B cell (primary cell): ENCODE data around the gene ST6GAL1. TPM values are rescaled to one million over a fixed set of nuclear protein-coding genes. Genes with fewer than 3 reads are reported as not detected.

Experiments
- ATAC-seq: fragments of 200-7000 bp; cut with Tn5 transposase; one replicate; pipeline ENCODE4 v1.10.0; 2021; ENCODE audit warnings: low read depth, mild to moderate bottlenecking, moderate number of reproducible peaks, moderate library complexity
- CTCF ChIA-PET: fragments of 350-600 bp; sonication (Branson Sonifier 250); formaldehyde crosslinking; loops from one replicate; lab custom pipeline; 2021; ENCODE audit warnings: antibody characterized with exemption, inconsistent platforms; lab: Charles Lee
- POLR2A ChIA-PET: fragments of 350-600 bp; sonication (Branson Sonifier 250); formaldehyde crosslinking; loops from one replicate; lab custom pipeline; 2021; ENCODE audit warnings: antibody characterized with exemption; lab: Charles Lee
- DNase-seq: peaks from one replicate; pipeline ENCODE4 v3.0.0; 2013
- H2AFZ ChIP-seq: 2 replicates; pipeline ENCODE4 v1.6.1; 2012; ENCODE audit warnings: mild to moderate bottlenecking, low read depth, low read length; ENCODE audit not compliant: insufficient read depth, poor library complexity, severe bottlenecking
- H3K27ac ChIP-seq, 2 donors: 1 replicate in 1 of 2; 2 replicates in 1 of 2; pipeline ENCODE4 v1.5.1; 2012 to 2013; ENCODE audit warnings: low read length in 2 of 2, mild to moderate bottlenecking in 2 of 2, moderate library complexity in 1 of 2
- H3K27me3 ChIP-seq, 4 experiments: fragments of 200-600 bp in 1 of 4; sonication (generic) in 1 of 4; replicated peaks in 1 of 4; 1 replicate in 2 of 4; 2 replicates in 2 of 4; pipeline versions ENCODE4 v1.6.1 to v1.7.0; 2013 to 2016; ENCODE audit warnings: low read length in 3 of 4, mild to moderate bottlenecking in 2 of 4, mixed read lengths in 1 of 4, moderate library complexity in 1 of 4; ENCODE audit not compliant: insufficient read depth in 4 of 4, control insufficient read depth in 3 of 4; ENCODE audit errors: control extremely low read depth in 1 of 4
- H3K36me3 ChIP-seq, 2 experiments: replicated peaks in 1 of 2; 1 replicate in 1 of 2; 2 replicates in 1 of 2; pipeline versions ENCODE4 v1.6.1 to v1.7.1; 2013; ENCODE audit warnings: low read length in 1 of 2; ENCODE audit not compliant: insufficient read depth in 2 of 2, control insufficient read depth in 1 of 2; ENCODE audit errors: control extremely low read depth in 1 of 2, extremely low read depth in 1 of 2
- H3K4me1 ChIP-seq, 2 donors: fragments of 200-600 bp in 1 of 2; sonication (generic) in 1 of 2; 1 replicate in 1 of 2; 2 replicates in 1 of 2; pipeline versions ENCODE4 v1.5.1 to v1.6.1; 2013 to 2017; ENCODE audit warnings: low read length in 2 of 2; ENCODE audit not compliant: control insufficient read depth in 2 of 2, insufficient read depth in 2 of 2
- H3K4me2 ChIP-seq: replicated peaks from 2 replicates; pipeline ENCODE3; 2012; ENCODE audit warnings: mild to moderate bottlenecking, low read depth, low read length; ENCODE audit not compliant: poor library complexity, severe bottlenecking
- H3K4me3 ChIP-seq, 5 experiments: fragments of 200-600 bp in 1 of 5; sonication (generic) in 1 of 5; 1 replicate in 3 of 5; 2 replicates in 2 of 5; pipeline versions ENCODE4 v1.5.1 to v1.7.0; 2011 to 2016; ENCODE audit warnings: low read length in 4 of 5, mild to moderate bottlenecking in 4 of 5, low read depth in 2 of 5, control low read depth in 1 of 5, moderate library complexity in 1 of 5; ENCODE audit not compliant: insufficient read depth in 1 of 5; ENCODE audit errors: control extremely low read depth in 1 of 5, extremely low read depth in 1 of 5
- H3K79me2 ChIP-seq: fragments of 200-600 bp; sonication (generic); one replicate; pipeline ENCODE4 v1.6.0; 2016; ENCODE audit warnings: low read length; ENCODE audit not compliant: control insufficient read depth, insufficient read depth
- H3K9ac ChIP-seq: fragments of 200-600 bp; sonication (generic); 2 replicates; pipeline ENCODE4 v1.6.1; 2017; ENCODE audit warnings: mild to moderate bottlenecking, low read length, moderate library complexity
- H3K9me3 ChIP-seq, 3 donors: one replicate each; pipeline versions ENCODE4 v1.6.1 to v1.7.1; 2013; ENCODE audit warnings: low read length in 2 of 3; ENCODE audit not compliant: control insufficient read depth in 2 of 3, insufficient read depth in 1 of 3; ENCODE audit errors: control extremely low read depth in 1 of 3
- H4K20me1 ChIP-seq: 2 replicates; pipeline ENCODE4 v1.6.0; 2012; ENCODE audit warnings: mild to moderate bottlenecking, low read length; ENCODE audit not compliant: insufficient read depth, control insufficient read depth, poor library complexity, severe bottlenecking
- H3K27ac Mint-ChIP-seq: one replicate; pipeline ENCODE4 v1.8.0; 2021; ENCODE audit warnings: mixed read lengths
- H3K27me3 Mint-ChIP-seq: one replicate; pipeline ENCODE4 v1.8.0; 2021; ENCODE audit warnings: mixed read lengths
- H3K4me1 Mint-ChIP-seq: one replicate; pipeline ENCODE4 v1.8.0; 2021; ENCODE audit warnings: mixed read lengths
- H3K4me3 Mint-ChIP-seq: one replicate; pipeline ENCODE4 v1.8.0; 2021; ENCODE audit warnings: mixed read lengths
- H3K9me3 Mint-ChIP-seq: one replicate; pipeline ENCODE4 v1.8.0; 2022; ENCODE audit warnings: mixed read lengths; ENCODE audit not compliant: insufficient read depth
- CTCF ChIP-seq: fragments of 200-600 bp; IDR thresholded peaks from one replicate; pipeline ENCODE4 v1.8.0; 2022; ENCODE audit warnings: antibody characterized with exemption, mild to moderate bottlenecking
- EZH2 ChIP-seq: IDR thresholded peaks from 2 replicates; pipeline ENCODE4 v1.6.1; 2012; ENCODE audit warnings: borderline replicate concordance, low read depth, mild to moderate bottlenecking, moderate library complexity, low read length; ENCODE audit not compliant: insufficient read depth, poor library complexity, severe bottlenecking
- WGBS: methylation state at CpG from one replicate; pipeline ENCODE4 v1.1.5; 2013; ENCODE audit warnings: missing lambda C conversion rate; ENCODE audit not compliant: insufficient coverage; 5-methylcytosine and 5-hydroxymethylcytosine counted together
- intact Hi-C: fragments of 100-400 bp; cut with micrococcal nuclease; formaldehyde crosslinking; loops from one replicate; pipeline ENCODE4 v1.10.0; 2022
- polyA plus RNA-seq: library from polyadenylated mRNA; depleted of rRNA; stranded (reverse); fragments of >200 nt; gene quantifications from 2 replicates; pipeline ENCODE4 v1.2.3, GENCODE V29; 2012
- total RNA-seq, 2 donors: library from RNA; stranded (reverse); fragments of 120-200 nt in 1 of 2; gene quantifications; 1 replicate in 1 of 2; 2 replicates in 1 of 2; pipeline versions ENCODE4 v1.2.3 to v1.2.4, GENCODE V29; 2013 to 2022

ST6GAL1 gene
- total and polyA plus RNA-seq, 2 donors (not counting 1 experiment from before 2014, with no cell fraction given): 174 to 563 TPM

- H2AFZ ChIP-seq: peak overlapping the region; percentile 23
- H4K20me1 ChIP-seq: peaks cover 54% of the 10 kb centered on the region
- H3K4me1 Mint-ChIP-seq: peaks cover 73% of the 10 kb centered on the region
- peak overlapping the region; percentile 11 to 71 for H3K27ac ChIP-seq
- DNase-seq: peak; percentile 61
- H3K79me2 ChIP-seq: peaks cover 93% of the 10 kb centered on the region
- no peak for TF ChIP-seq EZH2
- no peak for TF ChIP-seq CTCF
- peak overlapping the region; percentile 55 for H3K4me2 ChIP-seq
- intact Hi-C loops: loop anchor here (5.0 kb wide), 1 partner anchor 33 kb away; no protein-coding TSS in a partner anchor
- no peak overlapping the region for H3K9ac ChIP-seq
- peak overlapping the region; percentile 45 for H3K4me3 Mint-ChIP-seq
- no peaks in the 10 kb centered on the region for H3K9me3 ChIP-seq
- 100% methylated on average over 1 of the region's 3 CpGs for WGBS
- H3K27me3 Mint-ChIP-seq: no peaks in the 10 kb centered on the region
- no peaks in the 10 kb centered on the region for H3K27me3 ChIP-seq
- peaks cover 1% of the 10 kb centered on the region for H3K9me3 Mint-ChIP-seq
- H3K27ac Mint-ChIP-seq: peak overlapping the region; percentile 86
- peaks cover 0 to 42% of the 10 kb centered on the region in 2 experiments for H3K36me3 ChIP-seq
- no peak overlapping the region for H3K4me3 ChIP-seq
- ChIA-PET CTCF (interaction anchor here (0.7 to 3.0 kb wide), 8 partner anchors 28 to 957 kb away, joined by 3 to 16 read pairs (median 3); no protein-coding TSS in a partner anchor), POLR2A (interaction anchor here (0.6 to 1.6 kb wide), 4 partner anchors 10 to 1384 kb away, joined by 3 to 6 read pairs (median 4); no protein-coding TSS in a partner anchor)
- H3K4me1 ChIP-seq: peaks cover 33 to 40% of the 10 kb centered on the region in 2 donors
- ATAC-seq: peak; percentile 72
Measured at GRCh38 chr3:186959029-186959624, 28.8 kb downstream of the ST6GAL1 start.

- intact Hi-C loops: no loop called here
- H3K4me3 Mint-ChIP-seq: peak overlapping the region; percentile 53
- TF ChIP-seq CTCF: no peak
- TF ChIP-seq EZH2: no peak
- H3K27me3 Mint-ChIP-seq: no peaks in the 10 kb centered on the region
- Histone ChIP-seq H3K27ac (peak overlapping the region; percentile 11 to 71), H2AFZ (no peak overlapping the region), H3K79me2 (peaks cover 86% of the 10 kb centered on the region), H3K4me3 (no peak overlapping the region), H3K27me3 (no peaks in the 10 kb centered on the region), H3K4me2 (peak overlapping the region; percentile 55), H3K4me1 (peaks cover 25 to 44% of the 10 kb centered on the region in 2 donors), H3K9ac (no peak overlapping the region), H3K9me3 (no peaks in the 10 kb centered on the region), H3K36me3 (peaks cover 0 to 54% of the 10 kb centered on the region in 2 experiments), H4K20me1 (peaks cover 45% of the 10 kb centered on the region)
- H3K4me1 Mint-ChIP-seq: peaks cover 67% of the 10 kb centered on the region
- DNase-seq: no peak
- WGBS: 42% methylated on average over 3 of the region's 4 CpGs
- CTCF ChIA-PET: interaction anchor here (1.5 to 3.0 kb wide), 2 partner anchors 67 to 111 kb away, joined by 3 to 16 read pairs; no protein-coding TSS in a partner anchor
- ATAC-seq: peak; percentile 31
- H3K27ac Mint-ChIP-seq: peak overlapping the region; percentile 86
- POLR2A ChIA-PET: interaction anchor here (1.6 kb wide), 1 partner anchor 56 kb away, joined by 4 read pairs; no protein-coding TSS in a partner anchor
- peaks cover 1% of the 10 kb centered on the region for H3K9me3 Mint-ChIP-seq
Measured at GRCh38 chr3:186960347-186960746, 30.0 kb downstream of the ST6GAL1 start.
